ENCODE data around the gene ABCA7.
A peak's percentile ranks its signal among the peaks of the same experiment; 100 is the strongest.
"Not testable (repeated sequence)": the region's sequence is repeated elsewhere in the genome, so short reads cannot be mapped to it uniquely, and the experiment has no call there.

The ABCA7 gene

GRCh38 chr19:1019616-1019961 lies 20.3 kb upstream of the ABCA7 start:
- no peak overlapping the region for H2BK15ac ChIP-seq (ENCODE audit: low read depth, poor library complexity, severe bottlenecking)
- H3K9me3 ChIP-seq (ENCODE audit: control insufficient read depth, low read length) = no peaks in the 10 kb centered on the region
- H4K8ac ChIP-seq (ENCODE audit: low read length) = no peak overlapping the region
- no peak overlapping the region for H3K27ac ChIP-seq (ENCODE audit: low read length, poor library complexity, severe bottlenecking)
- no peaks in the 10 kb centered on the region for H3K79me1 ChIP-seq (replicated peaks; ENCODE audit: low read length, poor library complexity, severe bottlenecking)
- peak overlapping the region; percentile 73 to 96 for H3K4me3 ChIP-seq (ENCODE audit: insufficient read depth in 1 of 2, low read depth in 1 of 2, low read length in 2 of 2)
- H4K91ac ChIP-seq (ENCODE audit: low read length) = no peak overlapping the region
- H3K18ac ChIP-seq (ENCODE audit: low read depth in 1 of 2, low read length in 2 of 2) = no peak overlapping the region
- peak overlapping the region; percentile 90 for H3K9ac ChIP-seq (ENCODE audit: low read length)
- peak overlapping the region in 1 of 2 experiments; percentile 46 for H3K23ac ChIP-seq (ENCODE audit: low read length in 2 of 2)
- H2BK5ac ChIP-seq (ENCODE audit: low read depth, low read length, poor library complexity, severe bottlenecking) = no peak overlapping the region
- H2AK5ac ChIP-seq (ENCODE audit: low read length, severe bottlenecking) = no peak overlapping the region
- no peak overlapping the region for H2BK12ac ChIP-seq (ENCODE audit: low read length in 2 of 2)
- H2AFZ ChIP-seq (ENCODE audit: low read depth, low read length) = no peak overlapping the region
- H3K27me3 ChIP-seq (ENCODE audit: control insufficient read depth in 1 of 2, insufficient read depth in 1 of 2, low read length in 2 of 2) = no peaks in the 10 kb centered on the region
- no peak overlapping the region for H2BK120ac ChIP-seq (ENCODE audit: low read depth, low read length)
- no peak for DNase-seq
- H3K4me1 ChIP-seq (ENCODE audit: control insufficient read depth, insufficient read depth, low read depth, low read length) = peaks cover 53% of the 10 kb centered on the region
- H3K4me2 ChIP-seq (ENCODE audit: low read length, poor library complexity, severe bottlenecking) = peak overlapping the region; percentile 96
- peaks cover 0 to 35% of the 10 kb centered on the region in 2 experiments for H3K36me3 ChIP-seq (ENCODE audit: control insufficient read depth in 1 of 2, insufficient read depth in 2 of 2, low read depth in 1 of 2, low read length in 2 of 2)
- H3K4ac ChIP-seq (ENCODE audit: low read depth in 1 of 2, low read length in 2 of 2) = no peak overlapping the region
- WGBS = 86% methylated on average over 18 of the region's 18 CpGs
- peak overlapping the region in 1 of 2 experiments; percentile 61 for H3K14ac ChIP-seq (ENCODE audit: low read length in 2 of 2)

GRCh38 chr19:1019980-1020867 lies 19.7 kb upstream of the ABCA7 start:
- H2AFZ ChIP-seq (ENCODE audit: low read depth, low read length) = no peak overlapping the region

GRCh38 chr19:1020868-1021425 lies 19.0 kb upstream of the ABCA7 start, which contains the start of gene TMEM259:
TSS of gene TMEM259 (minus strand) at chr19:1021123. CDS start at chr19:1020996, 127 bp downstream.
- Histone ChIP-seq H3K4me1 (ENCODE audit: control insufficient read depth, insufficient read depth, low read depth, low read length) (peaks cover 47% of the 10 kb centered on the region), H2BK120ac (ENCODE audit: low read depth, low read length) (peak within 1 kb of the TSS; percentile 84), H3K27ac (ENCODE audit: low read length, poor library complexity, severe bottlenecking) (peak within 1 kb of the TSS; percentile 79), H3K79me1 (replicated peaks; ENCODE audit: low read length, poor library complexity, severe bottlenecking) (no peaks in the 10 kb centered on the region), H2AK5ac (ENCODE audit: low read length, severe bottlenecking) (no peak within 1 kb of the TSS), H3K4ac (ENCODE audit: low read depth in 1 of 2, low read length in 2 of 2) (peak within 1 kb of the TSS; percentile 52 to 69), H3K4me3 (ENCODE audit: insufficient read depth in 1 of 2, low read depth in 1 of 2, low read length in 2 of 2) (peak within 1 kb of the TSS; percentile 73 to 96), H3K9ac (ENCODE audit: low read length) (peak within 1 kb of the TSS; percentile 90), H4K91ac (ENCODE audit: low read length) (peak within 1 kb of the TSS; percentile 29), H3K18ac (ENCODE audit: low read depth in 1 of 2, low read length in 2 of 2) (peak within 1 kb of the TSS; percentile 94 to 96), H2AFZ (ENCODE audit: low read depth, low read length) (no peak within 1 kb of the TSS), H3K9me3 (ENCODE audit: control insufficient read depth, low read length) (no peaks in the 10 kb centered on the region), H3K14ac (ENCODE audit: low read length in 2 of 2) (peak within 1 kb of the TSS in 1 of 2 experiments; percentile 94), H2BK5ac (ENCODE audit: low read depth, low read length, poor library complexity, severe bottlenecking) (peak within 1 kb of the TSS; percentile 9), H3K36me3 (ENCODE audit: control insufficient read depth in 1 of 2, insufficient read depth in 2 of 2, low read depth in 1 of 2, low read length in 2 of 2) (peaks cover 0 to 25% of the 10 kb centered on the region in 2 experiments), H3K4me2 (ENCODE audit: low read length, poor library complexity, severe bottlenecking) (peak within 1 kb of the TSS; percentile 96), H4K8ac (ENCODE audit: low read length) (peak within 1 kb of the TSS; percentile 80), H2BK15ac (ENCODE audit: low read depth, poor library complexity, severe bottlenecking) (peak within 1 kb of the TSS; percentile 56), H3K23ac (ENCODE audit: low read length in 2 of 2) (peak within 1 kb of the TSS in 1 of 2 experiments; percentile 94), H3K27me3 (ENCODE audit: control insufficient read depth in 1 of 2, insufficient read depth in 1 of 2, low read length in 2 of 2) (no peaks in the 10 kb centered on the region), H2BK12ac (ENCODE audit: low read length in 2 of 2) (peak within 1 kb of the TSS in 1 of 2 experiments; percentile 51)
- under 1% methylated on average over 43 of the region's 68 CpGs for WGBS
- DNase-seq = peak; percentile 97

More at GRCh38 chr19:1019980-1020867, 19.7 kb upstream of the ABCA7 start:
- Histone ChIP-seq H2BK5ac (ENCODE audit: low read depth, low read length, poor library complexity, severe bottlenecking) (peak overlapping the region; percentile 9), H3K27me3 (ENCODE audit: control insufficient read depth in 1 of 2, insufficient read depth in 1 of 2, low read length in 2 of 2) (no peaks in the 10 kb centered on the region), H2BK15ac (ENCODE audit: low read depth, poor library complexity, severe bottlenecking) (peak overlapping the region; percentile 56), H3K9ac (ENCODE audit: low read length) (peak overlapping the region; percentile 90), H2BK120ac (ENCODE audit: low read depth, low read length) (peak overlapping the region; percentile 84), H4K8ac (ENCODE audit: low read length) (peak overlapping the region; percentile 80), H3K4ac (ENCODE audit: low read depth in 1 of 2, low read length in 2 of 2) (peak overlapping the region; percentile 52 to 69), H3K4me1 (ENCODE audit: control insufficient read depth, insufficient read depth, low read depth, low read length) (peaks cover 51% of the 10 kb centered on the region), H3K79me1 (replicated peaks; ENCODE audit: low read length, poor library complexity, severe bottlenecking) (no peaks in the 10 kb centered on the region), H3K4me2 (ENCODE audit: low read length, poor library complexity, severe bottlenecking) (peak overlapping the region; percentile 96), H2BK12ac (ENCODE audit: low read length in 2 of 2) (peak overlapping the region in 1 of 2 experiments; percentile 51), H3K4me3 (ENCODE audit: insufficient read depth in 1 of 2, low read depth in 1 of 2, low read length in 2 of 2) (peak overlapping the region; percentile 73 to 96), H3K18ac (ENCODE audit: low read depth in 1 of 2, low read length in 2 of 2) (peak overlapping the region; percentile 94 to 96), H4K91ac (ENCODE audit: low read length) (peak overlapping the region; percentile 29), H3K23ac (ENCODE audit: low read length in 2 of 2) (peak overlapping the region in 1 of 2 experiments; percentile 94), H3K36me3 (ENCODE audit: control insufficient read depth in 1 of 2, insufficient read depth in 2 of 2, low read depth in 1 of 2, low read length in 2 of 2) (peaks cover 0 to 29% of the 10 kb centered on the region in 2 experiments), H3K9me3 (ENCODE audit: control insufficient read depth, low read length) (no peaks in the 10 kb centered on the region), H3K14ac (ENCODE audit: low read length in 2 of 2) (peak overlapping the region in 1 of 2 experiments; percentile 94), H3K27ac (ENCODE audit: low read length, poor library complexity, severe bottlenecking) (no peak overlapping the region), H2AK5ac (ENCODE audit: low read length, severe bottlenecking) (no peak overlapping the region)
- 6% methylated on average over 51 of the region's 60 CpGs for WGBS
- no peak for DNase-seq

DNA sequence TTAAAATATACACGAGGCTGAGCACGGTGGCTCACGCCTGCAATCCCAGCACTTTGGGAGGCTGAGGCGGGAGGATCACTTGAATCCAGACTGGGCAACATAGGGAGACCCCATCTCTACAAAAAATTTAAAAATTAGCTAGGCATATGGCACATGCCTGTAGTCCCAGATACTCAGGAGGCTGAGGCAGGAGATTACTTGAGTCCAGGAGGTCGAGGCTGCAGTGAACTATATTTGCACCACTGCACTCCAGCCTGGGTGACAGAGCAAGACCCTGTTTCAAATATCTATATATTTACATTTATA lies 16.1 kb upstream of the ABCA7 start:
- not testable (repeated sequence) for H3K4me3 ChIP-seq (ENCODE audit: insufficient read depth in 1 of 2, low read depth in 1 of 2, low read length in 2 of 2); H2BK5ac ChIP-seq (ENCODE audit: low read depth, low read length, poor library complexity, severe bottlenecking); H2AFZ ChIP-seq (ENCODE audit: low read depth, low read length); H2BK120ac ChIP-seq (ENCODE audit: low read depth, low read length); H3K9me3 ChIP-seq (ENCODE audit: control insufficient read depth, low read length); H3K4ac ChIP-seq (ENCODE audit: low read depth in 1 of 2, low read length in 2 of 2); H3K79me1 ChIP-seq (replicated peaks; ENCODE audit: low read length, poor library complexity, severe bottlenecking); H3K27ac ChIP-seq (ENCODE audit: low read length, poor library complexity, severe bottlenecking); H4K91ac ChIP-seq (ENCODE audit: low read length); H3K27me3 ChIP-seq (ENCODE audit: control insufficient read depth in 1 of 2, insufficient read depth in 1 of 2, low read length in 2 of 2); H2BK15ac ChIP-seq (ENCODE audit: low read depth, poor library complexity, severe bottlenecking); DNase-seq; H2AK5ac ChIP-seq (ENCODE audit: low read length, severe bottlenecking); H3K14ac ChIP-seq (ENCODE audit: low read length in 2 of 2); H3K23ac ChIP-seq (ENCODE audit: low read length in 2 of 2); H3K9ac ChIP-seq (ENCODE audit: low read length); H4K8ac ChIP-seq (ENCODE audit: low read length); H2BK12ac ChIP-seq (ENCODE audit: low read length in 2 of 2); H3K18ac ChIP-seq (ENCODE audit: low read depth in 1 of 2, low read length in 2 of 2); H3K4me2 ChIP-seq (ENCODE audit: low read length, poor library complexity, severe bottlenecking)
- WGBS = 96% methylated on average over 5 of the region's 5 CpGs
- Histone ChIP-seq H3K36me3 (ENCODE audit: control insufficient read depth in 1 of 2, insufficient read depth in 2 of 2, low read depth in 1 of 2, low read length in 2 of 2) (peaks cover 0 to 15% of the 10 kb centered on the region in 2 experiments), H3K4me1 (ENCODE audit: control insufficient read depth, insufficient read depth, low read depth, low read length) (peaks cover 21% of the 10 kb centered on the region)

Data from mesenchymal stem cell (in vitro differentiated cells and primary cell).